Measurements from ENCODE around the gene BCL2L11. TPM values are rescaled to one million over a fixed set of nuclear protein-coding genes. Genes with fewer than 3 reads are reported as not detected.
A peak's percentile ranks its signal among the peaks of the same experiment; 100 is the strongest.

The BCL2L11 gene
- total RNA-seq, 1 experiment from 2014 or later = 21.2 TPM

DNA sequence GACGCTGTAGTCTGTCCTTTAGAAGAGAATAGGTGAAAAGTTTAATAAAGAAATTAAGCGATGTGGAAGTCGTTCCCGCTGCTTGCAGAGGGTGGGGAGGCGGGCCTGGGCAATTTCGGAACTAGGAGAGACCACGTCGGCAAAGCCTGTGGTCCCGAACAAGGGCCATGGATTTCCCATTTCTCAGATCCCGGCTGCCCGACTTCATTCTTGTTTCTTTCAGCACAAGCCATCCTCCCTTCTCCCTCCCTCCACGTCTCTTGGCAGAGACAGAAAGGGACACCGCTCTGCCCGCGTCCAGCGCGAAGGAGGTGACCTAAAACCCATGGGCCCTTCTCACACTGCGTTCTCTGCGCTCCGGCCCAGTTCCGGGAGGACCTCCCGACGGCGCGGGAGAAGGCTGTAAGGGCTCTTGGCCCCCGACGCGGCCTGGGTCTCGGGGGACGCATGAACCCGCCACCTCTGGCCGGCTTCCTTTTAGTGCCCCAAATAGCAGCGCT is 2.2 kb upstream of the BCL2L11 start:
- WGBS (ENCODE audit: extremely low coverage, insufficient read length, low lambda C conversion rate) = no CpG with 5 or more reads among the region's 33 CpGs
- H3K27ac ChIP-seq (ENCODE audit: insufficient read length, low read depth, low read length) = no peak overlapping the region

More for the DNA sequence above, 2.2 kb upstream of the BCL2L11 start:
- H3K23ac ChIP-seq (ENCODE audit: insufficient read length, low read depth, low read length) = no peak overlapping the region
- H2BK15ac ChIP-seq (ENCODE audit: low read depth, low read length) = no peak overlapping the region
- H3K9ac ChIP-seq (ENCODE audit: extremely low read depth, insufficient read length, low read length) = no peak overlapping the region
- no peaks in the 10 kb centered on the region for H3K4me1 ChIP-seq (ENCODE audit: insufficient read depth, low read length)
- H2AK5ac ChIP-seq (ENCODE audit: insufficient read length, low read length) = no peak overlapping the region
- H3K4me2 ChIP-seq (ENCODE audit: insufficient read depth, insufficient read length, low read length) = peak overlapping the region; percentile 84
- peaks cover 30% of the 10 kb centered on the region for H3K27me3 ChIP-seq (ENCODE audit: insufficient read depth, low read length)
- no peaks in the 10 kb centered on the region for H3K79me2 ChIP-seq (ENCODE audit: insufficient read depth, low read length)
- peak; percentile 39 for DNase-seq
- H3K4me1 Mint-ChIP-seq = peaks cover 23 to 32% of the 10 kb centered on the region in 2 experiments
- no peak overlapping the region for H2BK5ac ChIP-seq (ENCODE audit: insufficient read length, low read length)
- peak overlapping the region; percentile 57 to 86 for H3K4me3 Mint-ChIP-seq
- H3T11ph ChIP-seq (ENCODE audit: low read length) = no peak overlapping the region
- H3K9me3 ChIP-seq (ENCODE audit: control insufficient read depth, low read depth, low read length) = no peaks in the 10 kb centered on the region
- peaks cover 3 to 5% of the 10 kb centered on the region in 2 experiments; a peak in 4 of 5 replicates for H3K9me3 Mint-ChIP-seq
- H2BK120ac ChIP-seq (ENCODE audit: low read depth, low read length, poor library complexity, severe bottlenecking) = no peak overlapping the region
- no peak overlapping the region for H2BK12ac ChIP-seq (ENCODE audit: insufficient read length, low read depth, low read length)
- peak overlapping the region in 1 of 3 experiments; percentile 62; a peak in 2 of 7 replicates for H3K27ac Mint-ChIP-seq
- H3K14ac ChIP-seq (ENCODE audit: insufficient read depth, low read length) = 0 out of 2 replicates have a peak overlapping the region, but pooled peaks have one; percentile 2
- H2AFZ ChIP-seq (ENCODE audit: low read length) = no peak overlapping the region
- H3K27me3 Mint-ChIP-seq (ENCODE audit: low read depth) = peaks cover 50% of the 10 kb centered on the region
- TF ChIP-seq, protein P1, sequence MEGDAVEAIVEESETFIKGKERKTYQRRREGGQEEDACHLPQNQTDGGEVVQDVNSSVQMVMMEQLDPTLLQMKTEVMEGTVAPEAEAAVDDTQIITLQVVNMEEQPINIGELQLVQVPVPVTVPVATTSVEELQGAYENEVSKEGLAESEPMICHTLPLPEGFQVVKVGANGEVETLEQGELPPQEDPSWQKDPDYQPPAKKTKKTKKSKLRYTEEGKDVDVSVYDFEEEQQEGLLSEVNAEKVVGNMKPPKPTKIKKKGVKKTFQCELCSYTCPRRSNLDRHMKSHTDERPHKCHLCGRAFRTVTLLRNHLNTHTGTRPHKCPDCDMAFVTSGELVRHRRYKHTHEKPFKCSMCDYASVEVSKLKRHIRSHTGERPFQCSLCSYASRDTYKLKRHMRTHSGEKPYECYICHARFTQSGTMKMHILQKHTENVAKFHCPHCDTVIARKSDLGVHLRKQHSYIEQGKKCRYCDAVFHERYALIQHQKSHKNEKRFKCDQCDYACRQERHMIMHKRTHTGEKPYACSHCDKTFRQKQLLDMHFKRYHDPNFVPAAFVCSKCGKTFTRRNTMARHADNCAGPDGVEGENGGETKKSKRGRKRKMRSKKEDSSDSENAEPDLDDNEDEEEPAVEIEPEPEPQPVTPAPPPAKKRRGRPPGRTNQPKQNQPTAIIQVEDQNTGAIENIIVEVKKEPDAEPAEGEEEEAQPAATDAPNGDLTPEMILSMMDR (conservative IDR thresholded peaks at IDR 0.05) = no peak
- H4K91ac ChIP-seq (ENCODE audit: insufficient read length, low read depth, low read length) = no peak overlapping the region
- no peak overlapping the region for H2BK20ac ChIP-seq (ENCODE audit: low read depth, low read length, poor library complexity, severe bottlenecking)
- no peaks in the 10 kb centered on the region for H3K79me1 ChIP-seq (ENCODE audit: insufficient read depth, low read depth, low read length, poor library complexity, severe bottlenecking)
- H3K18ac ChIP-seq (ENCODE audit: insufficient read length, low read depth, low read length) = no peak overlapping the region
- no peak overlapping the region for H3K4ac ChIP-seq (ENCODE audit: low read depth, low read length)
- H3K36me3 Mint-ChIP-seq (ENCODE audit: insufficient read depth in 1 of 3, low read depth in 3 of 3) = no peaks in the 10 kb centered on the region; a peak in 2 of 7 replicates
- no peak overlapping the region for H4K8ac ChIP-seq (replicated peaks; ENCODE audit: insufficient read length, low read depth, low read length)
- peaks cover 48% of the 10 kb centered on the region for H3K23me2 ChIP-seq (ENCODE audit: insufficient read length, low read depth, low read length, poor library complexity, severe bottlenecking)
- H4K5ac ChIP-seq (ENCODE audit: insufficient read length, low read depth, low read length) = no peak overlapping the region
- H3K56ac ChIP-seq (ENCODE audit: insufficient read length, low read depth, low read length) = no peak overlapping the region
- H4K20me1 ChIP-seq (ENCODE audit: control insufficient read depth, insufficient read depth, insufficient read length) = no peaks in the 10 kb centered on the region

Measured in H9 (cell line).